WTC11 (cell line): ENCODE results near the gene UCN. TPM values are rescaled to one million over a fixed set of nuclear protein-coding genes. Genes with fewer than 3 reads are reported as not detected.

ENCODE experiments used
- ATAC-seq: fragments of 200-7000 bp; cut with Tn5 transposase; 2 replicates; pipeline ENCODE4 v1.10.0; 2021; ENCODE audit warnings: mild to moderate bottlenecking, moderate library complexity
- CTCF ChIA-PET: fragments of 300-600 bp; sonication (Branson Sonifier 250); formaldehyde crosslinking; loops from one replicate; lab custom pipeline; 2021; ENCODE audit warnings: antibody characterized with exemption; lab: Charles Lee
- POLR2A ChIA-PET: fragments of 350-600 bp; sonication (Branson Sonifier 250); formaldehyde crosslinking; loops from one replicate; lab custom pipeline; 2021; ENCODE audit warnings: antibody characterized with exemption; lab: Charles Lee
- DNase-seq: peaks from one replicate; pipeline ENCODE4 v3.0.0; 2021; ENCODE audit warnings: low spot score
- H3K27ac Mint-ChIP-seq: 2 replicates; pipeline ENCODE4 v1.8.0; 2021; ENCODE audit warnings: mixed read lengths
- H3K27me3 Mint-ChIP-seq: 2 replicates; pipeline ENCODE4 v1.8.0; 2021; ENCODE audit warnings: low read depth, mild to moderate bottlenecking, moderate library complexity, mixed read lengths
- H3K36me3 Mint-ChIP-seq: 2 replicates; pipeline ENCODE4 v1.8.0; 2021; ENCODE audit warnings: mixed read lengths
- H3K4me1 Mint-ChIP-seq: 2 replicates; pipeline ENCODE4 v1.8.0; 2022; ENCODE audit warnings: mixed read lengths
- H3K4me3 Mint-ChIP-seq: 2 replicates; pipeline ENCODE4 v1.8.0; 2021; ENCODE audit warnings: mild to moderate bottlenecking, moderate library complexity, mixed read lengths
- H3K9me3 Mint-ChIP-seq: 2 replicates; pipeline ENCODE4 v1.8.0; 2021; ENCODE audit warnings: mixed read lengths
- ATF1 ChIP-seq: sonication (generic); formaldehyde crosslinking; IDR thresholded peaks from 2 replicates; pipeline ENCODE4 v1.8.1; 2023; ENCODE audit warnings: mild to moderate bottlenecking, moderate library complexity, missing genetic modification reagents
- ELF4 ChIP-seq: sonication (generic); formaldehyde crosslinking; IDR thresholded peaks from 2 replicates; pipeline ENCODE4 v1.8.1; 2022; ENCODE audit warnings: low read depth, mild to moderate bottlenecking, moderate library complexity, missing genetic modification reagents
- FOXJ3 ChIP-seq: sonication (generic); formaldehyde crosslinking; IDR thresholded peaks from 2 replicates; pipeline ENCODE4 v1.9.0; 2021; ENCODE audit warnings: missing genetic modification reagents, mild to moderate bottlenecking, borderline replicate concordance
- GTF2I ChIP-seq: fragments of 250-450 bp; sonication (Bioruptor Pico); conservative IDR thresholded peaks from 2 replicates; pipeline ENCODE4 v1.4.0; 2021; ENCODE audit warnings: mild to moderate bottlenecking
- JUN ChIP-seq: sonication (generic); formaldehyde crosslinking; IDR thresholded peaks from 2 replicates; pipeline ENCODE4 v1.8.0; 2023; ENCODE audit warnings: mild to moderate bottlenecking, missing genetic modification reagents
- KAT7 ChIP-seq: sonication (generic); formaldehyde crosslinking; IDR thresholded peaks from 2 replicates; pipeline ENCODE4 v1.8.1; 2023; ENCODE audit warnings: missing genetic modification reagents, mild to moderate bottlenecking, borderline replicate concordance
- NFATC4 ChIP-seq: fragments of 250-450 bp; sonication (Bioruptor Pico); IDR thresholded peaks from 2 replicates; pipeline ENCODE4 v1.9.0; 2021; ENCODE audit warnings: mild to moderate bottlenecking
- NFE2L1 ChIP-seq: sonication (generic); formaldehyde crosslinking; IDR thresholded peaks from 2 replicates; pipeline ENCODE4 v1.8.1; 2023; ENCODE audit warnings: missing genetic modification reagents
- NR1H2 ChIP-seq: sonication (generic); formaldehyde crosslinking; IDR thresholded peaks from 2 replicates; pipeline ENCODE4 v1.9.0; 2021; ENCODE audit warnings: mild to moderate bottlenecking, moderate library complexity, missing genetic modification reagents
- RORB ChIP-seq: fragments of 250-450 bp; sonication (Bioruptor Pico); IDR thresholded peaks from 2 replicates; pipeline ENCODE4 v1.9.0; 2021; ENCODE audit warnings: mild to moderate bottlenecking
- SOX15 ChIP-seq: fragments of 250-450 bp; sonication (Bioruptor Pico); IDR thresholded peaks from 2 replicates; pipeline ENCODE4 v1.9.0; 2021; ENCODE audit warnings: mild to moderate bottlenecking
- ZNF121 ChIP-seq: sonication (generic); formaldehyde crosslinking; IDR thresholded peaks from 2 replicates; pipeline ENCODE4 v1.8.0; 2023; ENCODE audit warnings: missing genetic modification reagents
- ZNF138 ChIP-seq: sonication (generic); formaldehyde crosslinking; conservative IDR thresholded peaks from 2 replicates; pipeline ENCODE4 v1.8.1; 2022; ENCODE audit warnings: mild to moderate bottlenecking, moderate library complexity, missing genetic modification reagents
- ZNF232 ChIP-seq: sonication (generic); formaldehyde crosslinking; IDR thresholded peaks from 2 replicates; pipeline ENCODE4 v1.8.0; 2022; ENCODE audit warnings: mild to moderate bottlenecking, missing genetic modification reagents
- total RNA-seq: library from RNA; stranded (reverse); gene quantifications from 3 replicates; pipeline ENCODE4 v1.2.3, GENCODE V29; 2021
- TF ChIP-seq, protein P1 (sequence below): fragments of 250-450 bp; sonication (Bioruptor Pico); IDR thresholded peaks from 2 replicates; pipeline ENCODE4 v1.9.0; 2021; ENCODE audit warnings: mild to moderate bottlenecking
- TF ChIP-seq, protein P2 (sequence below): sonication (generic); formaldehyde crosslinking; IDR thresholded peaks from 2 replicates; pipeline ENCODE4 v1.8.0; 2022; ENCODE audit warnings: mild to moderate bottlenecking, missing genetic modification reagents
- TF ChIP-seq, protein P3 (sequence below): sonication (generic); formaldehyde crosslinking; IDR thresholded peaks from 2 replicates; pipeline ENCODE4 v1.8.1; 2022; ENCODE audit warnings: low read depth, mild to moderate bottlenecking, moderate library complexity, missing genetic modification reagents, borderline replicate concordance
- TF ChIP-seq, protein P4 (sequence below): sonication (generic); formaldehyde crosslinking; IDR thresholded peaks from 2 replicates; pipeline ENCODE4 v1.8.1; 2023; ENCODE audit warnings: mild to moderate bottlenecking, missing genetic modification reagents
- TF ChIP-seq, protein P5 (sequence below): fragments of 250-450 bp; sonication (Bioruptor Pico); IDR thresholded peaks from 2 replicates; pipeline ENCODE4 v1.8.0; 2021; ENCODE audit warnings: mild to moderate bottlenecking
- TF ChIP-seq, protein P6 (sequence below): sonication (generic); formaldehyde crosslinking; IDR thresholded peaks from 2 replicates; pipeline ENCODE4 v1.8.1; 2022; ENCODE audit warnings: low read depth, missing genetic modification reagents, borderline replicate concordance

The UCN gene
- total RNA-seq, 1 experiment from 2014 or later = 0.68 TPM

DNA sequence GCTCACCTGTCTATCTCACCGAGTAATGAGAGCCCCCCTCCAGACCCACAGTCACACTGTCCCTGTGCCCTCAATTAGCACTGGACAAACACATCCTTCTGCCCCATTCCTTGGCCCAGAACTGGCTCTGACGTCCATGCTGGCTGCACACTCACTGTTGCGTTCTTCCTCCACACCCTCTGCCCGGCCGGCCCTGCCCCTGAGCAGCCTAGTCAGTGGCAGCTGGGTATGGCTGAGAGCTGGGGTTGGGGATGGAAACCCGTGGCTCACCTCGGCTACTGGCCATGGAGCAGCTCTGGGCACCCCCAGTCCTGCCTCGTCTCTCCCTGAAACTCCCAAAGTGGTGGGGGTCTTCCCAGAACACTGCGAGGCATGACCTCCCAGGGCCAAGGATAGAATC lies 6.5 kb upstream of the UCN start:
- Mint-ChIP-seq H3K4me3 (no peak overlapping the region), H3K9me3 (no peaks in the 10 kb centered on the region), H3K36me3 (peaks cover 2% of the 10 kb centered on the region), H3K27me3 (peaks cover 1% of the 10 kb centered on the region), H3K27ac (no peak overlapping the region), H3K4me1 (peaks cover 6% of the 10 kb centered on the region)
- ChIA-PET CTCF (interaction anchor here (1.5 to 2.7 kb wide), 2 partner anchors 12 to 64 kb away, joined by 3 to 20 read pairs; no protein-coding TSS in a partner anchor), POLR2A (interaction anchor here (0.6 kb wide), 1 partner anchor 11 kb away, joined by 4 read pairs; no protein-coding TSS in a partner anchor)
- ATAC-seq = no peak
- TF ChIP-seq RORB (CRISPR knock-in tag) (no peak), ZNF232 (CRISPR knock-in tag) (no peak), ELF4 (CRISPR knock-in tag) (no peak), NFE2L1 (CRISPR knock-in tag) (no peak)
- TF ChIP-seq, protein P1, sequence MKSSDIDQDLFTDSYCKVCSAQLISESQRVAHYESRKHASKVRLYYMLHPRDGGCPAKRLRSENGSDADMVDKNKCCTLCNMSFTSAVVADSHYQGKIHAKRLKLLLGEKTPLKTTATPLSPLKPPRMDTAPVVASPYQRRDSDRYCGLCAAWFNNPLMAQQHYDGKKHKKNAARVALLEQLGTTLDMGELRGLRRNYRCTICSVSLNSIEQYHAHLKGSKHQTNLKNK (CRISPR knock-in tag) = no peak
- DNase-seq = no peak

DNA sequence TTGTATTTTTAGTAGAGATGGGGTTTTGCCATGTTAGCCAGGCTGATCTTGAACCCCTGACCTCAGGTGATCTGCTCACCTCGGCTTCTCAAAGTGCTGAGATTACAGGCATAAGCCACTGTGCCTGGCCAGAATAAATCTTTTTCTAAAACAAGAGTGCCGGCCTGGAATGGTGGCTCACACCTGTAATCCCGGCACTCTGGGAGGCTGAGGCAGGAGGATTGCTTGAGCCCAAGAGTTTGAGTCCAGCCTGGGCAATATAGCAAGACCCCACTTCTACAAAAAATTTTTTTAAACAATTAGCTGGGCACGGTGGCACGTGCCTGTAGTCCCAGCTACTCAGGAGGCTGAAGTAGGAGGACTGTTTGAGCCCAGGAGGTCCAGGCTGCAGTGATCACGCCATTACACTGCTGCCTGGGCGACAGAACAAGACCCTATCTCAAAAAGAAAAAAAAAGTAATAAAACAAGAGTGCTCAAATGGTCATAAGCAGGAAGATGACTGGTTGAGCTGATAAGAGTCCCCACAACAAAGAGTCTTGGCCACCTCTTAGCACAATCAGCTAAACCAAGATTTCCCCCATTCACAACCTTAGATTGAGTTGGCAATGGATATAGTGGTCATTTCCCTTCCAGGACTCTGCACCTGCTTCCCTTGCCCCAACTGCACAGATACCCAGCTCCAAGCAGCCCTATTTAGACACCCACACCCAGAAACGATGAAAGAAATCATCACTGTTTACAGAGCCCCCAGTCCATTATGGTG lies 5.8 kb upstream of the UCN start:
- no peak for ATAC-seq
- TF ChIP-seq ATF1 (CRISPR knock-in tag) (no peak), KAT7 (CRISPR knock-in tag) (no peak), SOX15 (CRISPR knock-in tag) (no peak), NFATC4 (CRISPR knock-in tag) (no peak), ZNF121 (CRISPR knock-in tag) (no peak), NFE2L1 (CRISPR knock-in tag) (no peak), NR1H2 (CRISPR knock-in tag) (no peak), GTF2I (CRISPR knock-in tag) (no peak), FOXJ3 (no peak), ZNF232 (CRISPR knock-in tag) (no peak), JUN (CRISPR knock-in tag) (no peak), ZNF138 (CRISPR knock-in tag) (no peak)
- TF ChIP-seq, protein P2, sequence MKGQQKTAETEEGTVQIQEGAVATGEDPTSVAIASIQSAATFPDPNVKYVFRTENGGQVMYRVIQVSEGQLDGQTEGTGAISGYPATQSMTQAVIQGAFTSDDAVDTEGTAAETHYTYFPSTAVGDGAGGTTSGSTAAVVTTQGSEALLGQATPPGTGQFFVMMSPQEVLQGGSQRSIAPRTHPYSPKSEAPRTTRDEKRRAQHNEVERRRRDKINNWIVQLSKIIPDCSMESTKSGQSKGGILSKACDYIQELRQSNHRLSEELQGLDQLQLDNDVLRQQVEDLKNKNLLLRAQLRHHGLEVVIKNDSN (CRISPR knock-in tag) = no peak
- TF ChIP-seq, protein P3, sequence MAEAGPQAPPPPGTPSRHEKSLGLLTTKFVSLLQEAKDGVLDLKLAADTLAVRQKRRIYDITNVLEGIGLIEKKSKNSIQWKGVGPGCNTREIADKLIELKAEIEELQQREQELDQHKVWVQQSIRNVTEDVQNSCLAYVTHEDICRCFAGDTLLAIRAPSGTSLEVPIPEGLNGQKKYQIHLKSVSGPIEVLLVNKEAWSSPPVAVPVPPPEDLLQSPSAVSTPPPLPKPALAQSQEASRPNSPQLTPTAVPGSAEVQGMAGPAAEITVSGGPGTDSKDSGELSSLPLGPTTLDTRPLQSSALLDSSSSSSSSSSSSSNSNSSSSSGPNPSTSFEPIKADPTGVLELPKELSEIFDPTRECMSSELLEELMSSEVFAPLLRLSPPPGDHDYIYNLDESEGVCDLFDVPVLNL = no peak
- TF ChIP-seq, protein P4, sequence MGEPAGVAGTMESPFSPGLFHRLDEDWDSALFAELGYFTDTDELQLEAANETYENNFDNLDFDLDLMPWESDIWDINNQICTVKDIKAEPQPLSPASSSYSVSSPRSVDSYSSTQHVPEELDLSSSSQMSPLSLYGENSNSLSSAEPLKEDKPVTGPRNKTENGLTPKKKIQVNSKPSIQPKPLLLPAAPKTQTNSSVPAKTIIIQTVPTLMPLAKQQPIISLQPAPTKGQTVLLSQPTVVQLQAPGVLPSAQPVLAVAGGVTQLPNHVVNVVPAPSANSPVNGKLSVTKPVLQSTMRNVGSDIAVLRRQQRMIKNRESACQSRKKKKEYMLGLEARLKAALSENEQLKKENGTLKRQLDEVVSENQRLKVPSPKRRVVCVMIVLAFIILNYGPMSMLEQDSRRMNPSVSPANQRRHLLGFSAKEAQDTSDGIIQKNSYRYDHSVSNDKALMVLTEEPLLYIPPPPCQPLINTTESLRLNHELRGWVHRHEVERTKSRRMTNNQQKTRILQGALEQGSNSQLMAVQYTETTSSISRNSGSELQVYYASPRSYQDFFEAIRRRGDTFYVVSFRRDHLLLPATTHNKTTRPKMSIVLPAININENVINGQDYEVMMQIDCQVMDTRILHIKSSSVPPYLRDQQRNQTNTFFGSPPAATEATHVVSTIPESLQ (CRISPR knock-in tag) = no peak
- TF ChIP-seq, protein P5, sequence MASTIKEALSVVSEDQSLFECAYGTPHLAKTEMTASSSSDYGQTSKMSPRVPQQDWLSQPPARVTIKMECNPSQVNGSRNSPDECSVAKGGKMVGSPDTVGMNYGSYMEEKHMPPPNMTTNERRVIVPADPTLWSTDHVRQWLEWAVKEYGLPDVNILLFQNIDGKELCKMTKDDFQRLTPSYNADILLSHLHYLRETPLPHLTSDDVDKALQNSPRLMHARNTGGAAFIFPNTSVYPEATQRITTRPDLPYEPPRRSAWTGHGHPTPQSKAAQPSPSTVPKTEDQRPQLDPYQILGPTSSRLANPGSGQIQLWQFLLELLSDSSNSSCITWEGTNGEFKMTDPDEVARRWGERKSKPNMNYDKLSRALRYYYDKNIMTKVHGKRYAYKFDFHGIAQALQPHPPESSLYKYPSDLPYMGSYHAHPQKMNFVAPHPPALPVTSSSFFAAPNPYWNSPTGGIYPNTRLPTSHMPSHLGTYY = no peak
- TF ChIP-seq, protein P6, sequence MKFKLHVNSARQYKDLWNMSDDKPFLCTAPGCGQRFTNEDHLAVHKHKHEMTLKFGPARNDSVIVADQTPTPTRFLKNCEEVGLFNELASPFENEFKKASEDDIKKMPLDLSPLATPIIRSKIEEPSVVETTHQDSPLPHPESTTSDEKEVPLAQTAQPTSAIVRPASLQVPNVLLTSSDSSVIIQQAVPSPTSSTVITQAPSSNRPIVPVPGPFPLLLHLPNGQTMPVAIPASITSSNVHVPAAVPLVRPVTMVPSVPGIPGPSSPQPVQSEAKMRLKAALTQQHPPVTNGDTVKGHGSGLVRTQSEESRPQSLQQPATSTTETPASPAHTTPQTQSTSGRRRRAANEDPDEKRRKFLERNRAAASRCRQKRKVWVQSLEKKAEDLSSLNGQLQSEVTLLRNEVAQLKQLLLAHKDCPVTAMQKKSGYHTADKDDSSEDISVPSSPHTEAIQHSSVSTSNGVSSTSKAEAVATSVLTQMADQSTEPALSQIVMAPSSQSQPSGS (CRISPR knock-in tag) = no peak
- TF ChIP-seq, all 79 proteins: peak for 0
- H3K36me3 Mint-ChIP-seq = peaks cover 6% of the 10 kb centered on the region
- ChIA-PET CTCF (interaction anchor here (1.5 to 2.7 kb wide), 2 partner anchors 11 to 63 kb away, joined by 3 to 20 read pairs; no protein-coding TSS in a partner anchor), POLR2A (no interaction called here)
- H3K27me3 Mint-ChIP-seq = peaks cover 6% of the 10 kb centered on the region
- H3K9me3 Mint-ChIP-seq = no peaks in the 10 kb centered on the region
- no peak for DNase-seq
- H3K4me3 Mint-ChIP-seq = no peak overlapping the region
- no peak overlapping the region for H3K27ac Mint-ChIP-seq
- H3K4me1 Mint-ChIP-seq = peaks cover 6% of the 10 kb centered on the region
